DOHH2 (cell line): Measurements from ENCODE around the gene GPATCH4.

Source experiments
- CTCF ChIP-seq: fragments of 200-600 bp; sonication (generic); IDR thresholded peaks from one replicate; pipeline ENCODE4 v1.5.1; 2014; ENCODE audit warnings: antibody characterized with exemption, mild to moderate bottlenecking, low read depth, low read length; ENCODE audit not compliant: poor library complexity, severe bottlenecking
- EZH2phosphoT487 ChIP-seq: fragments of 200-600 bp; sonication (generic); IDR thresholded peaks from 2 replicates; pipeline ENCODE4 v1.6.1; 2017; ENCODE audit warnings: borderline replicate concordance, mild to moderate bottlenecking, antibody characterized with exemption, low read length, moderate library complexity, mixed read lengths

DNA sequence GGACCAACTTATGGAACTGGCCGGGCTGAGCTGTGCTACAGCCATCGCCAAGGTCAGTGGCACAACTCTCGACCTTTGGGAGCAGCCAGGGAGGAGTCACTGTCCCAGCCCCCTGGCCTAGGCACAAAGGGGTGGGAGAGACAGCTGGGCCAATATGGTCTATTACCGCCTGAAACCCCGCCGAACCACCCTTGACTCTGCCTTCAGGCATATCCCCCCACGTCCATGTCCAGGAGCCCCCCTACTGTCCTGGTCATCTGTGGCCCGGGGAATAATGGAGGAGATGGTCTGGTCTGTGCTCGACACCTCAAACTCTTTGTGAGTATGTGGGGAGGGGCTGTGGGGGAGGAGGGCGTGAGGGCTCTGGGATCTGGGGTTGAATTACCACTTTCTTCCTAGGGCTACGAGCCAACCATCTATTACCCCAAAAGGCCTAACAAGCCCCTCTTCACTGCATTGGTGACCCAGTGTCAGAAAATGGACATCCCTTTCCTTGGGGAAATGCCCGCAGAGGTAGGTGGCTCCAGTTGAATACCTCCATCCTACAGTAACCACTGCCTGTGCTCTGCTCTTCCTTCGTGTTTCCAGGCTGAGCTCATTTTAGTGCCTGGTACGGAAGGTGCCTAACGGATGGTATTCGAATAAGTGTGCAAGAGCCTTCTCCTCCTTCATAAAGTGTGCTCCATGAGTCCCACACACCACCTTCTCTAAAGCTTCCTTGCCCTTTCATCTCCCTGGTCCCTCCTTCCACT is 8.9 kb downstream of the GPATCH4 start:
- TF ChIP-seq CTCF: no peak
- TF ChIP-seq EZH2phosphoT487: no peak
